H9 (cell line): ENCODE measurements around the gene VDR. TPM values are rescaled to one million over a fixed set of nuclear protein-coding genes. Genes with fewer than 3 reads are reported as not detected.

Source experiments
- DNase-seq: peaks from one replicate; pipeline ENCODE4 v3.0.0-alpha.2; 2017
- H2AFZ ChIP-seq: one replicate; pipeline ENCODE4 v1.6.1; 2013; ENCODE audit warnings: mild to moderate bottlenecking, low read length, control low read depth, moderate library complexity
- H2AK5ac ChIP-seq: 2 replicates; pipeline ENCODE4 v1.6.1; 2013; ENCODE audit warnings: low read length, control low read depth, mixed read lengths; ENCODE audit not compliant: insufficient read length
- H2BK120ac ChIP-seq: one replicate; pipeline ENCODE4 v1.6.1; 2013; ENCODE audit warnings: low read depth, mild to moderate bottlenecking, low read length, control low read depth, inconsistent platforms; ENCODE audit not compliant: poor library complexity, severe bottlenecking
- H2BK12ac ChIP-seq: 2 replicates; pipeline ENCODE4 v1.6.1; 2013; ENCODE audit warnings: low read length, control low read depth, mixed read lengths, low read depth; ENCODE audit not compliant: insufficient read length
- H2BK15ac ChIP-seq: 2 replicates; pipeline ENCODE4 v1.6.1; 2013; ENCODE audit warnings: low read depth, low read length, control low read depth
- H2BK20ac ChIP-seq: one replicate; pipeline ENCODE4 v1.6.1; 2013; ENCODE audit warnings: low read depth, mild to moderate bottlenecking, low read length, control low read depth, inconsistent platforms; ENCODE audit not compliant: poor library complexity, severe bottlenecking
- H2BK5ac ChIP-seq: 2 replicates; pipeline ENCODE4 v1.6.1; 2013; ENCODE audit warnings: low read length, control low read depth, mixed read lengths; ENCODE audit not compliant: insufficient read length
- H3K14ac ChIP-seq: 2 replicates; pipeline ENCODE4 v1.6.1; 2013; ENCODE audit warnings: low read length, control low read depth; ENCODE audit not compliant: insufficient read depth
- H3K18ac ChIP-seq: 2 replicates; pipeline ENCODE4 v1.6.1; 2013; ENCODE audit warnings: low read depth, mild to moderate bottlenecking, mixed read lengths, low read length, control low read depth; ENCODE audit not compliant: insufficient read length
- H3K23ac ChIP-seq: 2 replicates; pipeline ENCODE4 v1.6.1; 2013; ENCODE audit warnings: low read length, control low read depth, mixed read lengths, low read depth; ENCODE audit not compliant: insufficient read length
- H3K23me2 ChIP-seq: 2 replicates; pipeline ENCODE4 v1.6.1; 2013; ENCODE audit warnings: low read depth, mild to moderate bottlenecking, mixed read lengths, low read length, control low read depth; ENCODE audit not compliant: insufficient read length, poor library complexity, severe bottlenecking
- H3K27ac ChIP-seq: 2 replicates; pipeline ENCODE4 v1.5.1; 2013; ENCODE audit warnings: low read length, control low read depth, mixed read lengths, low read depth; ENCODE audit not compliant: insufficient read length
- H3K27me3 ChIP-seq: 2 replicates; pipeline ENCODE4 v1.6.1; 2013; ENCODE audit warnings: low read length, control low read depth, inconsistent platforms; ENCODE audit not compliant: insufficient read depth
- H3K4ac ChIP-seq: 2 replicates; pipeline ENCODE4 v1.6.1; 2013; ENCODE audit warnings: low read depth, mild to moderate bottlenecking, control low read depth, inconsistent platforms, low read length, moderate library complexity
- H3K4me1 ChIP-seq: 2 replicates; pipeline ENCODE4 v1.6.1; 2013; ENCODE audit warnings: low read length, control low read depth, inconsistent platforms; ENCODE audit not compliant: insufficient read depth
- H3K4me2 ChIP-seq: 2 replicates; pipeline ENCODE4 v1.6.1; 2013; ENCODE audit warnings: low read length, control low read depth, mixed read lengths; ENCODE audit not compliant: insufficient read length, insufficient read depth
- H3K56ac ChIP-seq: 2 replicates; pipeline ENCODE4 v1.6.1; 2013; ENCODE audit warnings: low read depth, mild to moderate bottlenecking, mixed read lengths, low read length, control low read depth; ENCODE audit not compliant: insufficient read length
- H3K79me1 ChIP-seq: 2 replicates; pipeline ENCODE4 v1.6.1; 2013; ENCODE audit warnings: low read depth, mild to moderate bottlenecking, moderate library complexity, low read length, control low read depth, inconsistent platforms; ENCODE audit not compliant: insufficient read depth, poor library complexity, severe bottlenecking
- H3K79me2 ChIP-seq: 2 replicates; pipeline ENCODE4 v1.6.1; 2013; ENCODE audit warnings: low read length, control low read depth, inconsistent platforms; ENCODE audit not compliant: insufficient read depth
- H3K9ac ChIP-seq: 2 replicates; pipeline ENCODE4 v1.6.1; 2013; ENCODE audit warnings: low read length, control low read depth, mixed read lengths; ENCODE audit not compliant: insufficient read length; ENCODE audit errors: extremely low read depth
- H3K9me3 ChIP-seq: one replicate; pipeline ENCODE4 v1.6.1; 2013; ENCODE audit warnings: low read depth, low read length, inconsistent platforms; ENCODE audit not compliant: control insufficient read depth
- H3T11ph ChIP-seq: one replicate; pipeline ENCODE4 v1.6.1; 2013; ENCODE audit warnings: mild to moderate bottlenecking, low read length, control low read depth, inconsistent platforms
- H4K20me1 ChIP-seq: one replicate; pipeline ENCODE4 v1.6.1; 2013; ENCODE audit not compliant: control insufficient read depth, insufficient read length, insufficient read depth
- H4K5ac ChIP-seq: 2 replicates; pipeline ENCODE4 v1.6.1; 2013; ENCODE audit warnings: low read depth, mild to moderate bottlenecking, mixed read lengths, low read length, control low read depth; ENCODE audit not compliant: insufficient read length
- H4K8ac ChIP-seq: replicated peaks from 2 replicates; pipeline ENCODE4 v1.6.1; 2013; ENCODE audit warnings: low read length, control low read depth, mixed read lengths, low read depth; ENCODE audit not compliant: insufficient read length
- H4K91ac ChIP-seq: 2 replicates; pipeline ENCODE4 v1.6.1; 2013; ENCODE audit warnings: low read depth, mild to moderate bottlenecking, moderate library complexity, mixed read lengths, low read length, control low read depth; ENCODE audit not compliant: insufficient read length
- H3K27ac Mint-ChIP-seq, 3 experiments: 2 replicates in 2 of 3; 3 replicates in 1 of 3; pipeline ENCODE4 v1.8.0; 2020 to 2021; ENCODE audit warnings: mixed read lengths in 3 of 3, mild to moderate bottlenecking in 1 of 3, moderate library complexity in 1 of 3
- H3K27me3 Mint-ChIP-seq: 2 replicates; pipeline ENCODE4 v1.8.0; 2021; ENCODE audit warnings: low read depth, mild to moderate bottlenecking, moderate library complexity, mixed read lengths
- H3K36me3 Mint-ChIP-seq, 3 experiments: 2 replicates in 2 of 3; 3 replicates in 1 of 3; pipeline ENCODE4 v1.8.0; 2020 to 2021; ENCODE audit warnings: low read depth in 3 of 3, mixed read lengths in 3 of 3; ENCODE audit not compliant: insufficient read depth in 1 of 3
- H3K4me1 Mint-ChIP-seq, 2 experiments: 2 replicates each; pipeline ENCODE4 v1.8.0; 2020; ENCODE audit warnings: mixed read lengths in 2 of 2
- H3K4me3 Mint-ChIP-seq, 2 experiments: 2 replicates in 1 of 2; 3 replicates in 1 of 2; pipeline ENCODE4 v1.8.0; 2020 to 2021; ENCODE audit warnings: mild to moderate bottlenecking in 2 of 2, mixed read lengths in 2 of 2, moderate library complexity in 1 of 2
- H3K9me3 Mint-ChIP-seq, 2 experiments: 2 replicates in 1 of 2; 3 replicates in 1 of 2; pipeline ENCODE4 v1.8.0; 2020; ENCODE audit warnings: mild to moderate bottlenecking in 2 of 2, mixed read lengths in 2 of 2, moderate library complexity in 1 of 2
- CTCF ChIP-seq: fragments of 200-600 bp; sonication (generic); conservative IDR thresholded peaks from 3 replicates; pipeline ENCODE4 v1.8.0; 2021; ENCODE audit warnings: antibody characterized with exemption, mild to moderate bottlenecking
- WGBS: extraction: QIAGEN DNeasy Blood & Tissue Kit; methylation state at CpG from one replicate; pipeline ENCODE4 v1.1.7; 2013; ENCODE audit warnings: missing lambda C conversion rate, low lambda C conversion rate, mixed read lengths; ENCODE audit not compliant: insufficient read length; ENCODE audit errors: extremely low coverage; 5-methylcytosine and 5-hydroxymethylcytosine counted together
- total RNA-seq: library from RNA; stranded (reverse); gene quantifications from 2 replicates; pipeline ENCODE4 v1.2.1, GENCODE V29; 2021

Gene VDR
- total RNA-seq, 1 experiment from 2014 or later: 0.61 TPM

GRCh38 chr12:47886510-47887240, 18.1 kb downstream of the VDR start:
- H3K9me3 ChIP-seq: no peaks in the 10 kb centered on the region
- H2BK20ac ChIP-seq: no peak overlapping the region
- H3K14ac ChIP-seq: no peak overlapping the region
- H2BK5ac ChIP-seq: no peak overlapping the region
- H3K4me1 ChIP-seq: peaks cover 4% of the 10 kb centered on the region; the same call in 1 of the 2 replicates
- no peak overlapping the region for H3K27ac ChIP-seq
- H3K27ac Mint-ChIP-seq: no peak overlapping the region
- H3K27me3 Mint-ChIP-seq: peaks cover 18% of the 10 kb centered on the region
- no peak overlapping the region for H3K4me2 ChIP-seq
- no peak overlapping the region for H4K5ac ChIP-seq
- no peaks in the 10 kb centered on the region for H3K36me3 Mint-ChIP-seq
- no peak overlapping the region for H2AK5ac ChIP-seq
- no peak overlapping the region for H3K18ac ChIP-seq
- no peak overlapping the region for H2BK120ac ChIP-seq
- peaks cover 5 to 16% of the 10 kb centered on the region in 2 experiments; a peak in 3 of 4 replicates for H3K4me1 Mint-ChIP-seq
- H3K27me3 ChIP-seq: no peaks in the 10 kb centered on the region; the same call in 1 of the 2 replicates
- H3K23me2 ChIP-seq: peaks cover 3% of the 10 kb centered on the region
- H3K56ac ChIP-seq: no peak overlapping the region
- no peaks in the 10 kb centered on the region for H3K79me1 ChIP-seq
- H3K9me3 Mint-ChIP-seq: no peaks in the 10 kb centered on the region
- H4K8ac ChIP-seq: no peak overlapping the region
- no CpG with 5 or more reads among the region's 13 CpGs for WGBS
- no peak overlapping the region for H2BK12ac ChIP-seq
- no peak overlapping the region for H4K91ac ChIP-seq
- H3T11ph ChIP-seq: no peak overlapping the region
- H3K4me3 Mint-ChIP-seq: no peak overlapping the region
- H4K20me1 ChIP-seq: no peaks in the 10 kb centered on the region
- DNase-seq: no peak
- H2AFZ ChIP-seq: no peak overlapping the region
- no peak overlapping the region for H3K23ac ChIP-seq
- TF ChIP-seq CTCF: no peak
- H3K4ac ChIP-seq: no peak overlapping the region
- no peak overlapping the region for H3K9ac ChIP-seq
- no peak overlapping the region for H2BK15ac ChIP-seq
- H3K79me2 ChIP-seq: no peaks in the 10 kb centered on the region
